Suppressor macrophage treated with lipopolysaccharide for 1 hour (primary cell): Measurements from ENCODE around the gene CD44.
A peak's percentile ranks its signal among the peaks of the same experiment; 100 is the strongest.

Source experiments
- DNase-seq, 3 donors: peaks; one replicate each; pipeline ENCODE4 v3.0.0-alpha.2; 2020 to 2022

The CD44 gene

GRCh38 chr11:35239471-35240075 lies 100.6 kb downstream of the CD44 start:
- DNase-seq, result peak; percentile 34 to 62 (median 48)

GRCh38 chr11:35241083-35241482 lies 102.1 kb downstream of the CD44 start:
- DNase-seq, result no peak

DNA sequence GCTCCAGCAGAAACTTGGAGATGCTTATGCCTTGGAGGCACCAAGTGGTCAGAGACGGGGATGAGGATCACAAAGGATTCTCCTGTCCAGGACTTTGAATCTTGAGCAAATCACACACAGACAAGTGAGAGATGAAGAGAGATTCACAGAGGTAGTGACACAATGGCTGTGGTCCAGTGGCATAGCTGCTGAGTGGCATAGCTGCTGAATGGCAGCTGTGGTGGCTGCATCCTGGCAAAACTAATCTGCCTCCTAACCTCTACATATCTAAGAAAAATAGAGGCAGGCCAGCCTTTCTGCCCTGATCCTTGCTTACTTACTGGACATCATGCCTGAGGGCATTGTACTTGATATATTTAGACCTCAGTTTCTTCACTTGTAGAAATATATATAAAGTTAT lies 102.6 kb downstream of the CD44 start:
- DNase-seq, result no peak

- DNase-seq, result no peak
Observed at GRCh38 chr11:35242412-35243242, 103.7 kb downstream of the CD44 start.

GRCh38 chr11:35243774-35244173 lies 104.8 kb downstream of the CD44 start:
- DNase-seq, result no peak

- DNase-seq, result no peak
Observed at GRCh38 chr11:35245056-35245455, 106.1 kb downstream of the CD44 start.

DNA sequence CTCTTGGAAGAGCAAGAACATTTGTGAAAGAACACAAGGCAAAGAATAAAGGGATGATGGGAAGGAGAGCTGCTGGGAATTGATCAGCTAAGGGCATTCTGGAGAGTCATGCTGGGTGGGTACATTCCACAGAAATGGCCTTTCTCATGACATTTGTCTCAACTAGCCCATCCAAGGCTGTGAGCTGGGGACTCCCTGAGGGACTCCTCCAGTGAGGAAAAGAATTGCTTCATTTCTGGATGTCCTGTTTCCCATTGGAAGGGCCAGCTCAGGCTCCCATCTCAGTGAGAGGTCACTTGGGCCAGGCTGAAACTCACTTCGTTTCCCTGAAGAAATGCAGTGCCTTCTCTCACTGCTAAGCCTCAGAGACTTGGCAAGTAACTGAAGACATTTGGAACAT lies 106.8 kb downstream of the CD44 start:
- DNase-seq, result no peak

GRCh38 chr11:35246745-35247144 lies 107.8 kb downstream of the CD44 start:
- no peak for DNase-seq

DNA sequence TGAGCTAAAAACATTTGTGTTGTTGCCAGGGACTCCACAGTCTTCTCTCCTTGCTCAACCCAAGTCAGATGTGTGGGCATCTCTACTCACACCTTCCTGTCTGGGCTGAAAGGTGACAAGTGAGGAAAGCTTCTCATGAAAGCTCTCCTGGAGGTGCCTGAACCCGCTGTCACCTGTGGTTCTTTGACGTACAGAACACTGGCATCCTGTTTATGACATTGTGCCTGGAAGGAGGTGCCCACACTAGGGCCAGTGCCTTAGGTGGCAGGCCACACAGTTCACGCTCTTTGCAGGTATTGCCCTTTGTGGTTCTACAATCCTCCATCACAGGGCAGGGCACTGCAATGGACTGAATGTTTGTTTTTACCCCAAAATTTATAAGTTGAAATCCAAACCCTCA lies 108.5 kb downstream of the CD44 start:
- no peak for DNase-seq

DNA sequence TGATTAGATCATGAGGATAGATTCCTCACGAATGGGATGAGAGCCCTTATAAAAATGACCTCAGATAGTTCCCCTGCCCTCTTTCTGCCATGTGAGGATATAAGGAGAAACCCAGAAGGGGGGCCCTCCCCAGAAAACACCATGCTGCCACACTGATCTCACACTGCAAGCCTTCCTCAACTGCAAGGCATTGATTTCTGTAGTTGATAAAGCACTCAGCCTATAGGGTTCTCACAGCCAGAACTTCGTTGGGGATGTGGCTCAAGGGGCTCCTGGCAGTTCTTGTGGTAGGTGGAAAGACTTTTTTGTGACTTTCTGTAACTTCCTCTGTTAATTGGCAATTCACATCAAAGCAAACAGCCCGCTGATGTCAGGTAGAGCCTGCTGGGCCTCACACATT lies 108.9 kb downstream of the CD44 start:
- DNase-seq, result no peak

GRCh38 chr11:35248558-35249323 lies 109.8 kb downstream of the CD44 start:
- no peak for DNase-seq

DNA sequence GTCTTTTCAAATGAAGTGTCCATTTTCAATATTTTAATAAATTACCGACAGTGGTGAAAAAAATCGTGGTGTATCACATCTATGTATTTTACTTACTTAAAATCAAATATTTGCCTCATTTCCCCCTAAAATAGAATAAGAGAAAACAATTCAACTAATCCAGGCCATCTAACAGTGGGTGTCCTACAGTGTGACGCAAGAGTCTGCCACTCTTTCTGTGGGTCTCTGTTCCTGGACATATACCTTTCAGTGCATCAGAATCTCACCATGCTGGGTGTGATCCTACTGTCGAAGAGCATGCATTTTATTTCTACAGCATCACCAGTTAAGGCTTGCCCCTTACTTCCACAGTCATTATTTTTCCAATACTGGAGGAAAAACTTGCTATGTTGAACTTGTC lies 111.2 kb downstream of the CD44 start:
- DNase-seq, result no peak

DNA sequence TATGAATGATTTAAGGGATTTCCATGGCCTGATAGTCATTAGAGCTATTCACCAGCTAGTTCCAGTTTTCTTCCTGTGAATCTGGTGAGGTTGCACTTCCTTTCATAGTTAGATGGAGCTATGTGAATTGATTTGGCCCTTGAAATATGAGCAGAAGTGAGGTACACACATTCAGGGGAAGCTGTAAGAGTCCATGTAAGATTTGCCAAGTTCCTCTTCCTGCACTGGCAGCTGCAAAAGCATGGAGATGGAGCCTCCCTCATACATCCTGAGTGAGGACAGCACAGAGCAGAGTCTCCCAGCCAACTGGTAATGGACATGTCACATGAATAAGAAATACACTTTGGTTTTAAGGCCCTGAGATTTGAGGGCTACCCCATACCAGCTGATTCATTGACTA lies 111.7 kb downstream of the CD44 start:
- peak; percentile 48 to 66 (median 54) for DNase-seq

- DNase-seq, result no peak
Observed at GRCh38 chr11:35253237-35253636, 114.3 kb downstream of the CD44 start.

- no peak for DNase-seq
Observed at GRCh38 chr11:35255514-35255913, 116.5 kb downstream of the CD44 start.

GRCh38 chr11:35256296-35256695 lies 117.3 kb downstream of the CD44 start:
- no peak for DNase-seq

DNA sequence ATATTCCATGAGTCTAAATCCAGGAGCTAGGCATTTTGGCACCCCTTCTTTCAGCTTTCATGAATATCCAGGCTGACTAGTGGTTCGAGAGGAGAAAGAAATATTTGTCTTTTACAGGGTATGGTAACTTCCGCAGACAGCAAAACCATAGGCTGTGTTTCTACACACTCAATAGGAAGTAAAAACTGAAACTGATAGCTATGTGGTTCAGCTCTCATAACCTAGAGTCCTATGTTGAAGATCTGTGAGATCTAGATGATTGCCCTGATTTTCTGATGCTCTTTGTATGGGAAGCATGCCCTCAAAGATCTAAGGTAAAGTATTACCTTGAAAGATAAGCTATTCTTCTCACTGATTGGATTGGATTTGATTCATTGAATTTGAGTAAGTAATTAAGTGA lies 118.3 kb downstream of the CD44 start:
- peak; percentile 49 to 67 (median 58) for DNase-seq

DNA sequence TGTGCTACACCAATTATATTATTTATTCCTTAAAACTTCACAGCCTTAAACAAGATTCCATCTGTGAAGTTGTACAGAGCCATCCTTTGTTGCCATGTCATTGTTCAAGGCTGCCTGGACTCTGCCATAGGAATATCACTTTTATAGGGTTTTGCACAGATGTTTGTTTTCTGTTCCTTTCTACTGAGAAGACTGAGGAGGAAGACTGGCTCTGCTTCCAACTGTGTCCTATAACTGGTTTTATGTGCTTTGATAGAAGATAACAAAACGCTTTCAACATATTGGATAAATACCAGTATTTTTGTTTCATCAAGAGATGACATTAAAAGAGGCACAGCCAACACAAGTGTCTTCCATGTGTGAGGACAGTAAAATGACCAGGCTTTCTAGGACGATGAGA lies 120.6 kb downstream of the CD44 start:
- DNase-seq, result no peak

GRCh38 chr11:35260342-35260985 lies 121.5 kb downstream of the CD44 start:
- no peak for DNase-seq

DNA sequence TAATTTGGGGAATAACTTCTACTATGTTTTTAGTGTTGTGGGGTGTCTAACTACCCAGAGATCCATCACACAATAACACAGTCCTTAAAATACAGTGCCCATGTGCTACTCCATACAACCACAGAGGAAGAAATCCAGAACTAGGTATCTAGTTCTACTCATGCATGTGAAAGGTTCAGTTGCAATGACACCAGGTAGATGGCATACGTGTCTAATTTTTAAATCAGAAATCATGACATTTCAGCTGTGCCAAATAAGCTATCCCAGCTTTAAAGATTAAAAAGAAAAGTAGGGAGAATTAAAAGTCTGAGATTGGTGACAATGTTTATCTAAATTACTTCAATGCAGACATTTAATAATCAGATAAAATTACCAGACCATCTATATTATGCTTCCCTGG lies 122.2 kb downstream of the CD44 start:
- no peak for DNase-seq

- DNase-seq, result no peak
Observed at GRCh38 chr11:35262056-35262455, 123.1 kb downstream of the CD44 start.

DNA sequence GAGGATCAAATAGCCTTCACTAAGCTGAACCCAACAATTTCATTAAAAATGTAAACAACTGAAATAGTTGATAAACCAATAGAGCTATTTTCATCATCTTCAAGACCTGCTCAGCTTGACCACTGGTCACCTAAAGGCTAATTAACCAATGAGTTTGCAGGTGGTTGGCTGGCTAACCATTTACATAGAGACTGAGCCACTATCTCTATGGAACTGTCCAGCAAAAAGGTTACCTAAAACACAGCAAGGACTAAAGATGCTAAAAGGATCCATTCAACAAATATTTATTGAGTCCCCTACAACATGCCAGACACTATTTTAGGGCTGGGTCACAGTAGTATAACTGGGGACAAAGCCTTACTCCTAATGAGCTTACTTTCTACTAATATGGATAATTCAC lies 123.8 kb downstream of the CD44 start:
- DNase-seq, result no peak

- DNase-seq, result no peak
Observed at GRCh38 chr11:35265755-35266454, 126.9 kb downstream of the CD44 start.
